Gastrocnemius medialis (tissue), 4 donors: ENCODE data around the gene RTKN2.
"Not testable (repeated sequence)": the region's sequence is repeated elsewhere in the genome, so short reads cannot be mapped to it uniquely, and the experiment has no call there.

ENCODE experiments used
- CTCF ChIP-seq, 5 experiments: fragments of 450-650 bp in 3 of 5; fragments of 200-600 bp in 2 of 5; sonication (generic) in 2 of 5; IDR thresholded peaks in 4 of 5; conservative IDR thresholded peaks in 1 of 5; 1 replicate in 4 of 5; 2 replicates in 1 of 5; pipeline ENCODE4 v1.5.1; 2016 to 2019; ENCODE audit warnings: antibody characterized with exemption in 5 of 5, mild to moderate bottlenecking in 3 of 5, moderate library complexity in 3 of 5
- POLR2A ChIP-seq, 2 donors: fragments of 450-650 bp; IDR thresholded peaks; one replicate each; pipeline ENCODE4 v1.6.1; 2017; ENCODE audit warnings: antibody characterized with exemption in 2 of 2, mild to moderate bottlenecking in 2 of 2, moderate library complexity in 2 of 2

DNA sequence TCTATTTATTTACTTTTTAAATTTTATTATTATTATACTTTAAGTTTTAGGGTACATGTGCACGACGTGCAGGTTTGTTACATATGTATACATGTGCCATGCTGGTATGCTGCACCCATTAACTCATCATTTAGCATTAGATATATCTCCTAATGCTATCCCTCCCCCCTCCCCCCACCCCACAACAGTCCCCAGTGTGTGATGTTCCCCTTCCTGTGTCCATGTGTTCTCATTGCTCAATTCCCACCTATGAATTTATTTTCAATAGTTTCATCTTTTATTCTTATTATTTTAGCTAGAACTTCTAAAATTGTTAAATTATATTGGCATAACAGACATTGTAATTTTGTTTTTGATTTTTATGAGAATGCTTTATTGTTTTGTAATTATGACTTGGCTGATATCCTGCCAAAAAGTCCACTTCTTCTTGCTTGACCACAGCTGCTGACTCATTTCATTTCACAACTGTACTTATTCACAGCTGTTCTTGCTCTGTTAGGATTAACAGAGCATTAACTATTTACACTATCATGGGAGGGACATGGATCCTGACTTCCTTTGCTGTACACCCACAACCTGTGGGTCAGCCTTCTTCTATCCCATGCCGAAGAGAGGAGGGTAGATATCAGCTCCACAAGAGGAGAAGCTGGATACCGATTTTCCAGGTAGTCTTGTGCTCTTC, 25.5 kb downstream of the RTKN2 start:
- TF ChIP-seq POLR2A (IDR thresholded peaks at IDR 0.05); CTCF (IDR thresholded peaks at IDR 0.05 in 4 of 5, conservative IDR thresholded peaks at IDR 0.05 in 1 of 5): not testable (repeated sequence)
